T-helper 2 cell treated with Interferon-gamma antibody and Interleukin-4, amounts not matched to agents 5 μg/mL and 100 μg/mL, for 36 hours (primary cell): ENCODE measurements around the gene BASP1.

Experiments
- DNase-seq: peaks from one replicate; pipeline ENCODE4 v3.0.0; 2021; ENCODE audit warnings: low spot score
- H3K27ac Mint-ChIP-seq: one replicate; pipeline ENCODE4 v1.8.0; 2021; ENCODE audit warnings: mild to moderate bottlenecking, mixed read lengths
- H3K27me3 Mint-ChIP-seq: one replicate; pipeline ENCODE4 v1.8.0; 2021; ENCODE audit warnings: low read depth, mixed read lengths
- H3K36me3 Mint-ChIP-seq: one replicate; pipeline ENCODE4 v1.8.0; 2021; ENCODE audit warnings: low read depth, mixed read lengths
- H3K4me1 Mint-ChIP-seq: one replicate; pipeline ENCODE4 v1.8.0; 2021; ENCODE audit warnings: low read depth, mixed read lengths
- H3K4me3 Mint-ChIP-seq: one replicate; pipeline ENCODE4 v1.8.0; 2022; ENCODE audit warnings: mild to moderate bottlenecking, moderate library complexity, mixed read lengths
- H3K9me3 Mint-ChIP-seq: one replicate; pipeline ENCODE4 v1.8.0; 2021; ENCODE audit warnings: mixed read lengths

BASP1 gene

GRCh38 chr5:17223367-17224185, 6.1 kb downstream of the BASP1 start:
- no peaks in the 10 kb centered on the region for H3K36me3 Mint-ChIP-seq
- no peak overlapping the region for H3K27ac Mint-ChIP-seq
- H3K4me1 Mint-ChIP-seq, result peaks cover 2% of the 10 kb centered on the region
- no peak overlapping the region for H3K4me3 Mint-ChIP-seq
- no peak for DNase-seq
- no peaks in the 10 kb centered on the region for H3K9me3 Mint-ChIP-seq
- peaks cover 19% of the 10 kb centered on the region for H3K27me3 Mint-ChIP-seq

GRCh38 chr5:17224858-17225511, 7.6 kb downstream of the BASP1 start:
- Mint-ChIP-seq H3K4me3 (no peak overlapping the region), H3K27me3 (peaks cover 5% of the 10 kb centered on the region), H3K4me1 (peaks cover 4% of the 10 kb centered on the region), H3K9me3 (no peaks in the 10 kb centered on the region), H3K27ac (no peak overlapping the region), H3K36me3 (no peaks in the 10 kb centered on the region)
- no peak for DNase-seq

GRCh38 chr5:17225520-17225919, 8.1 kb downstream of the BASP1 start:
- Mint-ChIP-seq H3K4me3 (no peak overlapping the region), H3K27ac (no peak overlapping the region), H3K4me1 (peaks cover 4% of the 10 kb centered on the region), H3K27me3 (peaks cover 2% of the 10 kb centered on the region), H3K9me3 (no peaks in the 10 kb centered on the region), H3K36me3 (no peaks in the 10 kb centered on the region)
- DNase-seq, result no peak

- DNase-seq, result no peak
- Mint-ChIP-seq H3K4me1 (peaks cover 4% of the 10 kb centered on the region), H3K27me3 (no peaks in the 10 kb centered on the region), H3K4me3 (no peak overlapping the region), H3K36me3 (no peaks in the 10 kb centered on the region), H3K27ac (no peak overlapping the region), H3K9me3 (no peaks in the 10 kb centered on the region)
Measured at GRCh38 chr5:17227868-17228267, 10.4 kb downstream of the BASP1 start.

GRCh38 chr5:17228821-17229291, 11.4 kb downstream of the BASP1 start:
- no peak overlapping the region for H3K27ac Mint-ChIP-seq
- no peaks in the 10 kb centered on the region for H3K9me3 Mint-ChIP-seq
- peaks cover 4% of the 10 kb centered on the region for H3K4me1 Mint-ChIP-seq
- no peak overlapping the region for H3K4me3 Mint-ChIP-seq
- no peaks in the 10 kb centered on the region for H3K36me3 Mint-ChIP-seq
- no peak for DNase-seq
- H3K27me3 Mint-ChIP-seq, result no peaks in the 10 kb centered on the region

- peaks cover 4% of the 10 kb centered on the region for H3K4me1 Mint-ChIP-seq
- no peak overlapping the region for H3K4me3 Mint-ChIP-seq
- H3K9me3 Mint-ChIP-seq, result no peaks in the 10 kb centered on the region
- no peaks in the 10 kb centered on the region for H3K27me3 Mint-ChIP-seq
- DNase-seq, result no peak
- H3K36me3 Mint-ChIP-seq, result no peaks in the 10 kb centered on the region
- H3K27ac Mint-ChIP-seq, result no peak overlapping the region
Measured at GRCh38 chr5:17229313-17229712, 11.9 kb downstream of the BASP1 start.

GRCh38 chr5:17230191-17230590, 12.8 kb downstream of the BASP1 start:
- no peak overlapping the region for H3K27ac Mint-ChIP-seq
- no peaks in the 10 kb centered on the region for H3K9me3 Mint-ChIP-seq
- peaks cover 4% of the 10 kb centered on the region for H3K4me1 Mint-ChIP-seq
- H3K27me3 Mint-ChIP-seq, result no peaks in the 10 kb centered on the region
- H3K4me3 Mint-ChIP-seq, result no peak overlapping the region
- no peak for DNase-seq
- no peaks in the 10 kb centered on the region for H3K36me3 Mint-ChIP-seq

- no peak overlapping the region for H3K4me3 Mint-ChIP-seq
- no peak for DNase-seq
- no peaks in the 10 kb centered on the region for H3K36me3 Mint-ChIP-seq
- no peak overlapping the region for H3K27ac Mint-ChIP-seq
- peaks cover 4% of the 10 kb centered on the region for H3K4me1 Mint-ChIP-seq
- H3K27me3 Mint-ChIP-seq, result no peaks in the 10 kb centered on the region
- H3K9me3 Mint-ChIP-seq, result no peaks in the 10 kb centered on the region
Measured at GRCh38 chr5:17230808-17231525, 13.5 kb downstream of the BASP1 start.

GRCh38 chr5:17232405-17232804, 15.0 kb downstream of the BASP1 start:
- Mint-ChIP-seq H3K4me3 (no peak overlapping the region), H3K9me3 (no peaks in the 10 kb centered on the region), H3K36me3 (no peaks in the 10 kb centered on the region), H3K27ac (no peak overlapping the region), H3K27me3 (no peaks in the 10 kb centered on the region), H3K4me1 (peaks cover 4% of the 10 kb centered on the region)
- DNase-seq, result no peak

- no peaks in the 10 kb centered on the region for H3K27me3 Mint-ChIP-seq
- H3K36me3 Mint-ChIP-seq, result no peaks in the 10 kb centered on the region
- H3K27ac Mint-ChIP-seq, result no peak overlapping the region
- H3K4me1 Mint-ChIP-seq, result peaks cover 3% of the 10 kb centered on the region
- no peak for DNase-seq
- no peaks in the 10 kb centered on the region for H3K9me3 Mint-ChIP-seq
- H3K4me3 Mint-ChIP-seq, result no peak overlapping the region
Measured at GRCh38 chr5:17233488-17233887, 16.1 kb downstream of the BASP1 start.

GRCh38 chr5:17234374-17234773, 16.9 kb downstream of the BASP1 start:
- H3K9me3 Mint-ChIP-seq, result no peaks in the 10 kb centered on the region
- no peak for DNase-seq
- no peaks in the 10 kb centered on the region for H3K36me3 Mint-ChIP-seq
- no peaks in the 10 kb centered on the region for H3K4me1 Mint-ChIP-seq
- no peak overlapping the region for H3K27ac Mint-ChIP-seq
- H3K27me3 Mint-ChIP-seq, result no peaks in the 10 kb centered on the region
- H3K4me3 Mint-ChIP-seq, result no peak overlapping the region

GRCh38 chr5:17235731-17236330, 18.4 kb downstream of the BASP1 start:
- no peaks in the 10 kb centered on the region for H3K9me3 Mint-ChIP-seq
- H3K36me3 Mint-ChIP-seq, result no peaks in the 10 kb centered on the region
- no peak overlapping the region for H3K4me3 Mint-ChIP-seq
- no peak overlapping the region for H3K27ac Mint-ChIP-seq
- no peaks in the 10 kb centered on the region for H3K27me3 Mint-ChIP-seq
- no peaks in the 10 kb centered on the region for H3K4me1 Mint-ChIP-seq
- DNase-seq, result no peak

GRCh38 chr5:17238521-17239041, 21.1 kb downstream of the BASP1 start:
- Mint-ChIP-seq H3K27me3 (no peaks in the 10 kb centered on the region), H3K4me1 (no peaks in the 10 kb centered on the region), H3K9me3 (no peaks in the 10 kb centered on the region), H3K27ac (no peak overlapping the region), H3K36me3 (no peaks in the 10 kb centered on the region), H3K4me3 (no peak overlapping the region)
- DNase-seq, result no peak
